HG03159 (cell line): ENCODE results near the gene SMC5.
A peak's percentile ranks its signal among the peaks of the same experiment; 100 is the strongest.
"Not testable (repeated sequence)": the region's sequence is repeated elsewhere in the genome, so short reads cannot be mapped to it uniquely, and the experiment has no call there.

Source experiments
- ATAC-seq: cut with Tn5 transposase; IDR thresholded peaks from one replicate; pipeline ENCODE4 v1.9.1; 2021; ENCODE audit warnings: mild to moderate bottlenecking, moderate library complexity; ENCODE audit not compliant: unreplicated experiment

The SMC5 gene

GRCh38 chr9:70355801-70356200 is 97.0 kb downstream of the SMC5 start:
- no peak for ATAC-seq

GRCh38 chr9:70362952-70363351 is 104.2 kb downstream of the SMC5 start:
- no peak for ATAC-seq

GRCh38 chr9:70363760-70364159 is 105.0 kb downstream of the SMC5 start:
- ATAC-seq: no peak

GRCh38 chr9:70367305-70367930 is 108.6 kb downstream of the SMC5 start:
- no peak for ATAC-seq

- ATAC-seq: no peak
Observed at GRCh38 chr9:70374962-70375618, 116.3 kb downstream of the SMC5 start.

- ATAC-seq: no peak
Observed at GRCh38 chr9:70382046-70382708, 123.4 kb downstream of the SMC5 start.

- no peak for ATAC-seq
Observed at GRCh38 chr9:70382709-70383605, 124.2 kb downstream of the SMC5 start.

GRCh38 chr9:70385426-70385825 is 126.6 kb downstream of the SMC5 start:
- no peak for ATAC-seq

- ATAC-seq: no peak
Observed at GRCh38 chr9:70387663-70388062, 128.9 kb downstream of the SMC5 start.

GRCh38 chr9:70389188-70389587 is 130.4 kb downstream of the SMC5 start:
- ATAC-seq: no peak

GRCh38 chr9:70389621-70390266 is 131.0 kb downstream of the SMC5 start:
- no peak for ATAC-seq

- ATAC-seq: no peak
Observed at GRCh38 chr9:70390933-70391341, 132.2 kb downstream of the SMC5 start.

- no peak for ATAC-seq
Observed at GRCh38 chr9:70392189-70392588, 133.4 kb downstream of the SMC5 start.

GRCh38 chr9:70392850-70393249 is 134.1 kb downstream of the SMC5 start:
- no peak for ATAC-seq

GRCh38 chr9:70395652-70396051 is 136.9 kb downstream of the SMC5 start:
- no peak for ATAC-seq

- ATAC-seq: peak; percentile 100
Observed at GRCh38 chr9:70398145-70398556, 139.4 kb downstream of the SMC5 start.

GRCh38 chr9:70399141-70399540 is 140.4 kb downstream of the SMC5 start:
- ATAC-seq: no peak

- ATAC-seq: no peak
Observed at GRCh38 chr9:70400107-70400892, 141.5 kb downstream of the SMC5 start.

- ATAC-seq: not testable (repeated sequence)
Observed at GRCh38 chr9:70401241-70401640, 142.5 kb downstream of the SMC5 start.

GRCh38 chr9:70402213-70402612 is 143.4 kb downstream of the SMC5 start:
- ATAC-seq: no peak
